WTC11 (cell line): Measurements from ENCODE around the gene NTRK3. TPM values are rescaled to one million over a fixed set of nuclear protein-coding genes. Genes with fewer than 3 reads are reported as not detected.

Experiments used
- ATAC-seq: fragments of 200-7000 bp; cut with Tn5 transposase; 2 replicates; pipeline ENCODE4 v1.10.0; 2021; ENCODE audit warnings: mild to moderate bottlenecking, moderate library complexity
- CTCF ChIA-PET: fragments of 300-600 bp; sonication (Branson Sonifier 250); formaldehyde crosslinking; loops from one replicate; lab custom pipeline; 2021; ENCODE audit warnings: antibody characterized with exemption; lab: Charles Lee
- POLR2A ChIA-PET: fragments of 350-600 bp; sonication (Branson Sonifier 250); formaldehyde crosslinking; loops from one replicate; lab custom pipeline; 2021; ENCODE audit warnings: antibody characterized with exemption; lab: Charles Lee
- DNase-seq: peaks from one replicate; pipeline ENCODE4 v3.0.0; 2021; ENCODE audit warnings: low spot score
- H3K27ac Mint-ChIP-seq: 2 replicates; pipeline ENCODE4 v1.8.0; 2021; ENCODE audit warnings: mixed read lengths
- H3K27me3 Mint-ChIP-seq: 2 replicates; pipeline ENCODE4 v1.8.0; 2021; ENCODE audit warnings: low read depth, mild to moderate bottlenecking, moderate library complexity, mixed read lengths
- H3K36me3 Mint-ChIP-seq: 2 replicates; pipeline ENCODE4 v1.8.0; 2021; ENCODE audit warnings: mixed read lengths
- H3K4me1 Mint-ChIP-seq: 2 replicates; pipeline ENCODE4 v1.8.0; 2022; ENCODE audit warnings: mixed read lengths
- H3K4me3 Mint-ChIP-seq: 2 replicates; pipeline ENCODE4 v1.8.0; 2021; ENCODE audit warnings: mild to moderate bottlenecking, moderate library complexity, mixed read lengths
- H3K9me3 Mint-ChIP-seq: 2 replicates; pipeline ENCODE4 v1.8.0; 2021; ENCODE audit warnings: mixed read lengths
- ELF4 ChIP-seq: sonication (generic); formaldehyde crosslinking; IDR thresholded peaks from 2 replicates; pipeline ENCODE4 v1.8.1; 2022; ENCODE audit warnings: low read depth, mild to moderate bottlenecking, moderate library complexity, missing genetic modification reagents
- EMX1 ChIP-seq: fragments of 250-450 bp; sonication (Bioruptor Pico); IDR thresholded peaks from 2 replicates; pipeline ENCODE4 v1.8.0; 2021; ENCODE audit warnings: mild to moderate bottlenecking
- FOXK1 ChIP-seq: sonication (generic); formaldehyde crosslinking; IDR thresholded peaks from 2 replicates; pipeline ENCODE4 v1.8.0; 2022; ENCODE audit warnings: mild to moderate bottlenecking, moderate library complexity, missing genetic modification reagents
- IRF2 ChIP-seq: sonication (generic); formaldehyde crosslinking; IDR thresholded peaks from 2 replicates; pipeline ENCODE4 v1.8.0; 2022; ENCODE audit warnings: low read depth, missing genetic modification reagents, borderline replicate concordance
- NFATC4 ChIP-seq: fragments of 250-450 bp; sonication (Bioruptor Pico); IDR thresholded peaks from 2 replicates; pipeline ENCODE4 v1.9.0; 2021; ENCODE audit warnings: mild to moderate bottlenecking
- NFE2L1 ChIP-seq: sonication (generic); formaldehyde crosslinking; IDR thresholded peaks from 2 replicates; pipeline ENCODE4 v1.8.1; 2023; ENCODE audit warnings: missing genetic modification reagents
- NR2C2 ChIP-seq: sonication (generic); formaldehyde crosslinking; IDR thresholded peaks from 2 replicates; pipeline ENCODE4 v1.8.0; 2022; ENCODE audit warnings: mild to moderate bottlenecking, missing genetic modification reagents
- OVOL2 ChIP-seq: fragments of 250-450 bp; sonication (Bioruptor Pico); IDR thresholded peaks from 2 replicates; pipeline ENCODE4 v1.9.0; 2021; ENCODE audit warnings: mild to moderate bottlenecking, borderline replicate concordance
- SMAD3 ChIP-seq: sonication (generic); formaldehyde crosslinking; IDR thresholded peaks from 2 replicates; pipeline ENCODE4 v1.8.0; 2022; ENCODE audit warnings: missing genetic modification reagents, mild to moderate bottlenecking, borderline replicate concordance
- TCF7 ChIP-seq: sonication (generic); formaldehyde crosslinking; IDR thresholded peaks from 2 replicates; pipeline ENCODE4 v1.8.0; 2022; ENCODE audit warnings: mild to moderate bottlenecking, low read depth, missing genetic modification reagents, moderate library complexity
- ZBTB21 ChIP-seq: sonication (generic); formaldehyde crosslinking; IDR thresholded peaks from 2 replicates; pipeline ENCODE4 v1.8.1; 2023; ENCODE audit warnings: mild to moderate bottlenecking, missing genetic modification reagents, borderline replicate concordance
- ZNF396 ChIP-seq: fragments of 250-450 bp; sonication (Bioruptor Pico); IDR thresholded peaks from 2 replicates; pipeline ENCODE4 v1.8.0; 2021; ENCODE audit warnings: mild to moderate bottlenecking, moderate library complexity, borderline replicate concordance
- ZNF416 ChIP-seq: fragments of 250-450 bp; sonication (Bioruptor Pico); IDR thresholded peaks from 2 replicates; pipeline ENCODE4 v1.9.0; 2021; ENCODE audit warnings: mild to moderate bottlenecking, inconsistent platforms
- total RNA-seq: library from RNA; stranded (reverse); gene quantifications from 3 replicates; pipeline ENCODE4 v1.2.3, GENCODE V29; 2021
- TF ChIP-seq, protein P1 (sequence below): sonication (generic); formaldehyde crosslinking; IDR thresholded peaks from 2 replicates; pipeline ENCODE4 v1.8.0; 2022; ENCODE audit warnings: mild to moderate bottlenecking, missing genetic modification reagents
- TF ChIP-seq, protein P2 (sequence below): fragments of 250-450 bp; sonication (Bioruptor Pico); IDR thresholded peaks from 2 replicates; pipeline ENCODE4 v1.9.0; 2021; ENCODE audit warnings: mild to moderate bottlenecking
- TF ChIP-seq, protein P3 (sequence below): sonication (generic); formaldehyde crosslinking; conservative IDR thresholded peaks from 2 replicates; pipeline ENCODE4 v1.8.1; 2022; ENCODE audit warnings: mild to moderate bottlenecking, missing genetic modification reagents
- TF ChIP-seq, protein P4 (sequence below): sonication (generic); formaldehyde crosslinking; IDR thresholded peaks from 2 replicates; pipeline ENCODE4 v1.8.1; 2022; ENCODE audit warnings: mild to moderate bottlenecking, missing genetic modification reagents, moderate library complexity, borderline replicate concordance
- TF ChIP-seq, protein P5 (sequence below): sonication (generic); formaldehyde crosslinking; IDR thresholded peaks from 2 replicates; pipeline ENCODE4 v1.8.1; 2022; ENCODE audit warnings: low read depth, mild to moderate bottlenecking, moderate library complexity, missing genetic modification reagents, borderline replicate concordance
- TF ChIP-seq, protein P6 (sequence below): sonication (generic); formaldehyde crosslinking; IDR thresholded peaks from 2 replicates; pipeline ENCODE4 v1.8.0; 2022; ENCODE audit warnings: missing genetic modification reagents
- TF ChIP-seq, protein P7 (sequence below): sonication (generic); formaldehyde crosslinking; IDR thresholded peaks from 2 replicates; pipeline ENCODE4 v1.8.1; 2023; ENCODE audit warnings: mild to moderate bottlenecking, missing genetic modification reagents
- TF ChIP-seq, protein P8 (sequence below): sonication (generic); formaldehyde crosslinking; IDR thresholded peaks from 2 replicates; pipeline ENCODE4 v1.8.0; 2023; ENCODE audit warnings: mild to moderate bottlenecking, missing genetic modification reagents

NTRK3 gene
- total RNA-seq, 1 experiment from 2014 or later, result 12.3 TPM

DNA sequence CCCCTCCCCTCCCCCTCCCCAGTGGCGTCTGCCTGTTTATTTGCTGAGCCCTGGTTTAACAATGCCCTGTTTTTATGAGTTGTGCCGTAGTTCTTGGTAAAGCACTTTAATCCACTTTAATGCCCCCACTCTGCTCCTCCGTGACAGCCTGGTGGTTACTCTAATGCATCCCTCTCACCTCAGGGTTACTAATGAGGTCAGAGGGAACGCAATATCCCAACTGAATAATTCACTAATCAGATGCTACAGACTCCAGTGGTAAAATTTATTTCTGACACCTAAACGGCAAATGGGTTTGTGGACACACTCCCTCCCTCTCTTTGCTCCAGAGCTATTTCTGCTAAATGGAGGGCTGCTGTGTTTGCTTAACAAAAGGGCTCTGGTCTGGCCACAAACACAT lies 26.1 kb upstream of the NTRK3 start:
- Mint-ChIP-seq H3K27me3 (peaks cover 19% of the 10 kb centered on the region; the same call in 1 of the 2 replicates), H3K36me3 (no peaks in the 10 kb centered on the region), H3K9me3 (no peaks in the 10 kb centered on the region), H3K4me3 (no peak overlapping the region), H3K27ac (no peak overlapping the region), H3K4me1 (peaks cover 21% of the 10 kb centered on the region)
- no peak for DNase-seq
- TF ChIP-seq, protein P1, sequence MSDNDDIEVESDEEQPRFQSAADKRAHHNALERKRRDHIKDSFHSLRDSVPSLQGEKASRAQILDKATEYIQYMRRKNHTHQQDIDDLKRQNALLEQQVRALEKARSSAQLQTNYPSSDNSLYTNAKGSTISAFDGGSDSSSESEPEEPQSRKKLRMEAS (CRISPR knock-in tag), result no peak
- TF ChIP-seq ZBTB21 (no peak), NFE2L1 (no peak), NFATC4 (CRISPR knock-in tag) (no peak), OVOL2 (no peak), ZNF396 (CRISPR knock-in tag) (no peak), ZNF416 (CRISPR knock-in tag) (no peak)
- TF ChIP-seq, protein P2, sequence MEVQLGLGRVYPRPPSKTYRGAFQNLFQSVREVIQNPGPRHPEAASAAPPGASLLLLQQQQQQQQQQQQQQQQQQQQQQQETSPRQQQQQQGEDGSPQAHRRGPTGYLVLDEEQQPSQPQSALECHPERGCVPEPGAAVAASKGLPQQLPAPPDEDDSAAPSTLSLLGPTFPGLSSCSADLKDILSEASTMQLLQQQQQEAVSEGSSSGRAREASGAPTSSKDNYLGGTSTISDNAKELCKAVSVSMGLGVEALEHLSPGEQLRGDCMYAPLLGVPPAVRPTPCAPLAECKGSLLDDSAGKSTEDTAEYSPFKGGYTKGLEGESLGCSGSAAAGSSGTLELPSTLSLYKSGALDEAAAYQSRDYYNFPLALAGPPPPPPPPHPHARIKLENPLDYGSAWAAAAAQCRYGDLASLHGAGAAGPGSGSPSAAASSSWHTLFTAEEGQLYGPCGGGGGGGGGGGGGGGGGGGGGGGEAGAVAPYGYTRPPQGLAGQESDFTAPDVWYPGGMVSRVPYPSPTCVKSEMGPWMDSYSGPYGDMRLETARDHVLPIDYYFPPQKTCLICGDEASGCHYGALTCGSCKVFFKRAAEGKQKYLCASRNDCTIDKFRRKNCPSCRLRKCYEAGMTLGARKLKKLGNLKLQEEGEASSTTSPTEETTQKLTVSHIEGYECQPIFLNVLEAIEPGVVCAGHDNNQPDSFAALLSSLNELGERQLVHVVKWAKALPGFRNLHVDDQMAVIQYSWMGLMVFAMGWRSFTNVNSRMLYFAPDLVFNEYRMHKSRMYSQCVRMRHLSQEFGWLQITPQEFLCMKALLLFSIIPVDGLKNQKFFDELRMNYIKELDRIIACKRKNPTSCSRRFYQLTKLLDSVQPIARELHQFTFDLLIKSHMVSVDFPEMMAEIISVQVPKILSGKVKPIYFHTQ (CRISPR knock-in tag), result no peak
- TF ChIP-seq, protein P3, sequence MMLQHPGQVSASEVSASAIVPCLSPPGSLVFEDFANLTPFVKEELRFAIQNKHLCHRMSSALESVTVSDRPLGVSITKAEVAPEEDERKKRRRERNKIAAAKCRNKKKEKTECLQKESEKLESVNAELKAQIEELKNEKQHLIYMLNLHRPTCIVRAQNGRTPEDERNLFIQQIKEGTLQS (CRISPR knock-in tag), result no peak
- TF ChIP-seq, protein P4, sequence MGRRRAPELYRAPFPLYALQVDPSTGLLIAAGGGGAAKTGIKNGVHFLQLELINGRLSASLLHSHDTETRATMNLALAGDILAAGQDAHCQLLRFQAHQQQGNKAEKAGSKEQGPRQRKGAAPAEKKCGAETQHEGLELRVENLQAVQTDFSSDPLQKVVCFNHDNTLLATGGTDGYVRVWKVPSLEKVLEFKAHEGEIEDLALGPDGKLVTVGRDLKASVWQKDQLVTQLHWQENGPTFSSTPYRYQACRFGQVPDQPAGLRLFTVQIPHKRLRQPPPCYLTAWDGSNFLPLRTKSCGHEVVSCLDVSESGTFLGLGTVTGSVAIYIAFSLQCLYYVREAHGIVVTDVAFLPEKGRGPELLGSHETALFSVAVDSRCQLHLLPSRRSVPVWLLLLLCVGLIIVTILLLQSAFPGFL, result no peak
- TF ChIP-seq, protein P5, sequence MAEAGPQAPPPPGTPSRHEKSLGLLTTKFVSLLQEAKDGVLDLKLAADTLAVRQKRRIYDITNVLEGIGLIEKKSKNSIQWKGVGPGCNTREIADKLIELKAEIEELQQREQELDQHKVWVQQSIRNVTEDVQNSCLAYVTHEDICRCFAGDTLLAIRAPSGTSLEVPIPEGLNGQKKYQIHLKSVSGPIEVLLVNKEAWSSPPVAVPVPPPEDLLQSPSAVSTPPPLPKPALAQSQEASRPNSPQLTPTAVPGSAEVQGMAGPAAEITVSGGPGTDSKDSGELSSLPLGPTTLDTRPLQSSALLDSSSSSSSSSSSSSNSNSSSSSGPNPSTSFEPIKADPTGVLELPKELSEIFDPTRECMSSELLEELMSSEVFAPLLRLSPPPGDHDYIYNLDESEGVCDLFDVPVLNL (CRISPR knock-in tag), result no peak
- ChIA-PET POLR2A (no interaction called here), CTCF (interaction anchor here (1.1 to 4.4 kb wide), 5 partner anchors 9 to 168 kb away, joined by 3 to 42 read pairs (median 9); no protein-coding TSS in a partner anchor)
- no peak; the same call in 1 of the 2 replicates for ATAC-seq

DNA sequence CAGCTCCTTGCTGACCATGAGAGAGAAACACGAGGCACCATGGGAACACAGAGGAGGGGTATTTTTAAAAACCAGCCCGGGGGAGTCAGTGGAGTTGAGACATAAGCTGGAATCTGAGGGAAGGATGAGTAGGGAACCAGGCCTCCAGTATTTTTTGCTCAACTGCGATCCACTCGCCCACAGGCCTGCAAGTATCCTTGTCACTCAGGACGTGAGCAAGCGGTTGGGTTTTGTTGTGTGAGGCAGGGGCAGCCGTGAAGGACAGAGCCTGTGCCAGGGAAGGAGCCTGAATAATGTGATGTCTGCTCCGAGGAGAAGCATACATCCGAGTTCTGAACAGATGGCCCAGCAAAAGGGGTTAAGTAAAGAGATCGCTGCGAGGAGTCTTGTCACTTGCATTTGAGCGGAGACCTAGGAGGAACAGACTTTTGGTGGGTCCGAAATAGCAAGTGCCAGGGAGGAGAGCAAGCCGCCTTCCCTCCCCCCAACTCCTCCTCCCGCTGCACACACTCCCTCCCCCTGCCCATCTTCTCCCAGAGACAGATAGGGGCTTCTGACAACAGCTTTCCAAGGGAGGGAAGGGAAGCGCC lies 20.4 kb upstream of the NTRK3 start:
- DNase-seq, result no peak
- H3K4me3 Mint-ChIP-seq, result no peak overlapping the region
- H3K4me1 Mint-ChIP-seq, result no peaks in the 10 kb centered on the region
- ATAC-seq, result no peak
- CTCF ChIA-PET, result interaction anchor here (0.6 to 3.2 kb wide), 5 partner anchors 54 to 333 kb away, joined by 3 to 18 read pairs (median 3); no protein-coding TSS in a partner anchor
- H3K27ac Mint-ChIP-seq, result no peak overlapping the region
- POLR2A ChIA-PET, result interaction anchor here (0.6 kb wide), 1 partner anchor 171 kb away, joined by 3 read pairs; no protein-coding TSS in a partner anchor
- no peaks in the 10 kb centered on the region for H3K36me3 Mint-ChIP-seq
- H3K27me3 Mint-ChIP-seq, result peaks cover 6% of the 10 kb centered on the region
- no peaks in the 10 kb centered on the region for H3K9me3 Mint-ChIP-seq
- TF ChIP-seq, protein P6, sequence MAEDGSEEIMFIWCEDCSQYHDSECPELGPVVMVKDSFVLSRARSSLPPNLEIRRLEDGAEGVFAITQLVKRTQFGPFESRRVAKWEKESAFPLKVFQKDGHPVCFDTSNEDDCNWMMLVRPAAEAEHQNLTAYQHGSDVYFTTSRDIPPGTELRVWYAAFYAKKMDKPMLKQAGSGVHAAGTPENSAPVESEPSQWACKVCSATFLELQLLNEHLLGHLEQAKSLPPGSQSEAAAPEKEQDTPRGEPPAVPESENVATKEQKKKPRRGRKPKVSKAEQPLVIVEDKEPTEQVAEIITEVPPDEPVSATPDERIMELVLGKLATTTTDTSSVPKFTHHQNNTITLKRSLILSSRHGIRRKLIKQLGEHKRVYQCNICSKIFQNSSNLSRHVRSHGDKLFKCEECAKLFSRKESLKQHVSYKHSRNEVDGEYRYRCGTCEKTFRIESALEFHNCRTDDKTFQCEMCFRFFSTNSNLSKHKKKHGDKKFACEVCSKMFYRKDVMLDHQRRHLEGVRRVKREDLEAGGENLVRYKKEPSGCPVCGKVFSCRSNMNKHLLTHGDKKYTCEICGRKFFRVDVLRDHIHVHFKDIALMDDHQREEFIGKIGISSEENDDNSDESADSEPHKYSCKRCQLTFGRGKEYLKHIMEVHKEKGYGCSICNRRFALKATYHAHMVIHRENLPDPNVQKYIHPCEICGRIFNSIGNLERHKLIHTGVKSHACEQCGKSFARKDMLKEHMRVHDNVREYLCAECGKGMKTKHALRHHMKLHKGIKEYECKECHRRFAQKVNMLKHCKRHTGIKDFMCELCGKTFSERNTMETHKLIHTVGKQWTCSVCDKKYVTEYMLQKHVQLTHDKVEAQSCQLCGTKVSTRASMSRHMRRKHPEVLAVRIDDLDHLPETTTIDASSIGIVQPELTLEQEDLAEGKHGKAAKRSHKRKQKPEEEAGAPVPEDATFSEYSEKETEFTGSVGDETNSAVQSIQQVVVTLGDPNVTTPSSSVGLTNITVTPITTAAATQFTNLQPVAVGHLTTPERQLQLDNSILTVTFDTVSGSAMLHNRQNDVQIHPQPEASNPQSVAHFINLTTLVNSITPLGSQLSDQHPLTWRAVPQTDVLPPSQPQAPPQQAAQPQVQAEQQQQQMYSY (CRISPR knock-in tag), result no peak
- TF ChIP-seq, protein P7, sequence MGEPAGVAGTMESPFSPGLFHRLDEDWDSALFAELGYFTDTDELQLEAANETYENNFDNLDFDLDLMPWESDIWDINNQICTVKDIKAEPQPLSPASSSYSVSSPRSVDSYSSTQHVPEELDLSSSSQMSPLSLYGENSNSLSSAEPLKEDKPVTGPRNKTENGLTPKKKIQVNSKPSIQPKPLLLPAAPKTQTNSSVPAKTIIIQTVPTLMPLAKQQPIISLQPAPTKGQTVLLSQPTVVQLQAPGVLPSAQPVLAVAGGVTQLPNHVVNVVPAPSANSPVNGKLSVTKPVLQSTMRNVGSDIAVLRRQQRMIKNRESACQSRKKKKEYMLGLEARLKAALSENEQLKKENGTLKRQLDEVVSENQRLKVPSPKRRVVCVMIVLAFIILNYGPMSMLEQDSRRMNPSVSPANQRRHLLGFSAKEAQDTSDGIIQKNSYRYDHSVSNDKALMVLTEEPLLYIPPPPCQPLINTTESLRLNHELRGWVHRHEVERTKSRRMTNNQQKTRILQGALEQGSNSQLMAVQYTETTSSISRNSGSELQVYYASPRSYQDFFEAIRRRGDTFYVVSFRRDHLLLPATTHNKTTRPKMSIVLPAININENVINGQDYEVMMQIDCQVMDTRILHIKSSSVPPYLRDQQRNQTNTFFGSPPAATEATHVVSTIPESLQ (CRISPR knock-in tag), result no peak
- TF ChIP-seq IRF2 (CRISPR knock-in tag) (no peak), ELF4 (no peak), EMX1 (CRISPR knock-in tag) (no peak), FOXK1 (CRISPR knock-in tag) (no peak), SMAD3 (CRISPR knock-in tag) (no peak), TCF7 (CRISPR knock-in tag) (no peak), NR2C2 (CRISPR knock-in tag) (no peak)
- TF ChIP-seq, protein P8, sequence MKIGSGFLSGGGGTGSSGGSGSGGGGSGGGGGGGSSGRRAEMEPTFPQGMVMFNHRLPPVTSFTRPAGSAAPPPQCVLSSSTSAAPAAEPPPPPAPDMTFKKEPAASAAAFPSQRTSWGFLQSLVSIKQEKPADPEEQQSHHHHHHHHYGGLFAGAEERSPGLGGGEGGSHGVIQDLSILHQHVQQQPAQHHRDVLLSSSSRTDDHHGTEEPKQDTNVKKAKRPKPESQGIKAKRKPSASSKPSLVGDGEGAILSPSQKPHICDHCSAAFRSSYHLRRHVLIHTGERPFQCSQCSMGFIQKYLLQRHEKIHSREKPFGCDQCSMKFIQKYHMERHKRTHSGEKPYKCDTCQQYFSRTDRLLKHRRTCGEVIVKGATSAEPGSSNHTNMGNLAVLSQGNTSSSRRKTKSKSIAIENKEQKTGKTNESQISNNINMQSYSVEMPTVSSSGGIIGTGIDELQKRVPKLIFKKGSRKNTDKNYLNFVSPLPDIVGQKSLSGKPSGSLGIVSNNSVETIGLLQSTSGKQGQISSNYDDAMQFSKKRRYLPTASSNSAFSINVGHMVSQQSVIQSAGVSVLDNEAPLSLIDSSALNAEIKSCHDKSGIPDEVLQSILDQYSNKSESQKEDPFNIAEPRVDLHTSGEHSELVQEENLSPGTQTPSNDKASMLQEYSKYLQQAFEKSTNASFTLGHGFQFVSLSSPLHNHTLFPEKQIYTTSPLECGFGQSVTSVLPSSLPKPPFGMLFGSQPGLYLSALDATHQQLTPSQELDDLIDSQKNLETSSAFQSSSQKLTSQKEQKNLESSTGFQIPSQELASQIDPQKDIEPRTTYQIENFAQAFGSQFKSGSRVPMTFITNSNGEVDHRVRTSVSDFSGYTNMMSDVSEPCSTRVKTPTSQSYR (CRISPR knock-in tag), result no peak
